CD4-positive, alpha-beta T cell (primary cell): ENCODE data around the gene GYS1. TPM values are rescaled to one million over a fixed set of nuclear protein-coding genes. Genes with fewer than 3 reads are reported as not detected.

Experiments used
- ATAC-seq: fragments of 200-7000 bp; cut with Tn5 transposase; one replicate; pipeline ENCODE4 v1.10.0; 2022; ENCODE audit warnings: mild to moderate bottlenecking; ENCODE audit not compliant: poor library complexity
- CTCF ChIA-PET: fragments of 350-600 bp; sonication (Branson Sonifier 250); formaldehyde crosslinking; loops from one replicate; lab custom pipeline; 2021; ENCODE audit warnings: antibody characterized with exemption, inconsistent platforms; lab: Charles Lee
- POLR2A ChIA-PET: fragments of 350-600 bp; sonication (Branson Sonifier 250); formaldehyde crosslinking; loops from one replicate; lab custom pipeline; 2021; ENCODE audit warnings: antibody characterized with exemption, inconsistent platforms; lab: Charles Lee
- DNase-seq, 14 experiments: peaks; one replicate each; pipeline ENCODE4 v3.0.0-alpha.2; 2013 to 2020; ENCODE audit warnings: mixed read lengths in 2 of 14
- H3K27ac ChIP-seq, 2 donors: one replicate each; pipeline versions ENCODE4 v1.5.1 to v1.7.0; 2013; ENCODE audit warnings: low read length in 2 of 2, low read depth in 1 of 2, mild to moderate bottlenecking in 1 of 2
- H3K27me3 ChIP-seq, 2 experiments: 1 replicate in 1 of 2; 2 replicates in 1 of 2; pipeline versions ENCODE4 v1.6.1 to v1.7.0; 2013; ENCODE audit warnings: low read length in 2 of 2, control low read depth in 1 of 2, mild to moderate bottlenecking in 1 of 2, moderate library complexity in 1 of 2; ENCODE audit not compliant: insufficient read depth in 2 of 2, control insufficient read depth in 1 of 2
- H3K36me3 ChIP-seq: one replicate; pipeline ENCODE4 v1.6.1; 2013; ENCODE audit warnings: low read length, control low read depth; ENCODE audit not compliant: insufficient read depth
- H3K4me1 ChIP-seq: one replicate; pipeline ENCODE4 v1.6.1; 2013; ENCODE audit warnings: low read length, control low read depth; ENCODE audit not compliant: insufficient read depth
- H3K4me3 ChIP-seq: one replicate; pipeline ENCODE4 v1.5.1; 2013; ENCODE audit warnings: mild to moderate bottlenecking, low read length, moderate library complexity
- H3K9me3 ChIP-seq, 2 experiments: 1 replicate in 1 of 2; 2 replicates in 1 of 2; pipeline versions ENCODE4 v1.6.1 to v1.7.0; 2013; ENCODE audit warnings: low read length in 2 of 2, mild to moderate bottlenecking in 2 of 2, control low read depth in 1 of 2, moderate library complexity in 1 of 2; ENCODE audit not compliant: control insufficient read depth in 1 of 2, insufficient read depth in 1 of 2
- H3K27ac Mint-ChIP-seq: one replicate; pipeline ENCODE4 v1.8.0; 2020; ENCODE audit warnings: mixed read lengths
- H3K27me3 Mint-ChIP-seq: one replicate; pipeline ENCODE4 v1.8.0; 2021; ENCODE audit warnings: mixed read lengths
- H3K36me3 Mint-ChIP-seq: one replicate; pipeline ENCODE4 v1.8.0; 2021; ENCODE audit warnings: low read depth, mixed read lengths
- H3K4me1 Mint-ChIP-seq: one replicate; pipeline ENCODE4 v1.8.0; 2021; ENCODE audit warnings: low read depth, mixed read lengths
- H3K4me3 Mint-ChIP-seq: one replicate; pipeline ENCODE4 v1.8.0; 2020; ENCODE audit warnings: mild to moderate bottlenecking, mixed read lengths
- H3K9me3 Mint-ChIP-seq: one replicate; pipeline ENCODE4 v1.8.0; 2020; ENCODE audit warnings: mixed read lengths
- CTCF ChIP-seq: fragments of 200-600 bp; IDR thresholded peaks from one replicate; pipeline ENCODE4 v1.8.0; 2022; ENCODE audit warnings: antibody characterized with exemption, mild to moderate bottlenecking
- intact Hi-C, 2 experiments: fragments of 100-400 bp; cut with DNase I in 1 of 2; cut with micrococcal nuclease in 1 of 2; formaldehyde crosslinking; loops; one replicate each; pipeline versions ENCODE4 v1.15.1 to v1.9.0; 2023 to 2025; cut with DNase I, micrococcal nuclease
- total RNA-seq, 174 experiments: library from RNA in 2 of 174; stranded (reverse) in 2 of 174; gene quantifications; one replicate each; pipeline ENCODE4 v1.2.3 and lab custom pipeline; 2021 to 2026

Gene GYS1
- total RNA-seq, 2 experiments from 2014 or later = 13.2 to 14.1 TPM

- Mint-ChIP-seq H3K4me1 (peaks cover 54% of the 10 kb centered on the region), H3K27ac (peak overlapping the region; percentile 97), H3K4me3 (peak overlapping the region; percentile 59), H3K36me3 (peaks cover 30% of the 10 kb centered on the region), H3K9me3 (no peaks in the 10 kb centered on the region), H3K27me3 (no peaks in the 10 kb centered on the region)
- TF ChIP-seq CTCF = no peak
- Histone ChIP-seq H3K4me3 (no peak overlapping the region), H3K27me3 (peaks cover 0 to 2% of the 10 kb centered on the region in 2 experiments), H3K4me1 (peaks cover 63% of the 10 kb centered on the region), H3K27ac (peak overlapping the region; percentile 55 to 58), H3K36me3 (peaks cover 11% of the 10 kb centered on the region), H3K9me3 (peaks cover 0 to 3% of the 10 kb centered on the region in 2 experiments)
- ATAC-seq (no peak), DNase-seq (peak in 8 of 14 experiments; percentile 20 to 73 (median 40))
- POLR2A ChIA-PET = interaction anchor here (0.7 to 1.5 kb wide), 6 partner anchors 9 to 599 kb away, joined by 3 to 5 read pairs (median 4); partner anchors contain the start of genes DHDH, PPP1R15A, RUVBL2 and TMEM143
- intact Hi-C loops = no loop called here
- CTCF ChIA-PET = interaction anchor here (1.0 to 1.1 kb wide), 2 partner anchors 8 to 31 kb away, joined by 3 to 5 read pairs; partner anchors contain the start of genes GYS1 and RUVBL2
These were observed 30.9 kb downstream of the GYS1 start for GRCh38 chr19:48962029-48962848.

- H3K4me1 ChIP-seq = peaks cover 58% of the 10 kb centered on the region
- H3K4me3 Mint-ChIP-seq = peak overlapping the region; percentile 59
- peak overlapping the region; percentile 55 to 58 for H3K27ac ChIP-seq
- H3K9me3 ChIP-seq = peaks cover 0 to 3% of the 10 kb centered on the region in 2 experiments
- DNase-seq (no peak), ATAC-seq (no peak)
- H3K4me1 Mint-ChIP-seq = peaks cover 58% of the 10 kb centered on the region
- no peaks in the 10 kb centered on the region for H3K9me3 Mint-ChIP-seq
- intact Hi-C loops = no loop called here
- ChIA-PET POLR2A (interaction anchor here (0.7 to 1.5 kb wide), 4 partner anchors 8 to 598 kb away, joined by 3 to 5 read pairs (median 4); partner anchors contain the start of genes PPP1R15A and TMEM143), CTCF (interaction anchor here (1.0 to 1.1 kb wide), 2 partner anchors 9 to 32 kb away, joined by 3 to 5 read pairs; partner anchors contain the start of genes GYS1 and RUVBL2)
- H3K36me3 ChIP-seq = peaks cover 7% of the 10 kb centered on the region
- no peak overlapping the region for H3K4me3 ChIP-seq
- no peak for TF ChIP-seq CTCF
- H3K27me3 ChIP-seq = peaks cover 0 to 2% of the 10 kb centered on the region in 2 experiments
- peaks cover 29% of the 10 kb centered on the region for H3K36me3 Mint-ChIP-seq
- no peaks in the 10 kb centered on the region for H3K27me3 Mint-ChIP-seq
- peak overlapping the region; percentile 97 for H3K27ac Mint-ChIP-seq
These were observed 31.5 kb downstream of the GYS1 start for GRCh38 chr19:48961673-48962028.

GRCh38 chr19:48961051-48961649, 32.0 kb downstream of the GYS1 start:
- CTCF ChIA-PET = interaction anchor here (1.1 kb wide), 1 partner anchor 10 kb away, joined by 5 read pairs; no protein-coding TSS in a partner anchor
- no peak overlapping the region for H3K27ac ChIP-seq

More at GRCh38 chr19:48961051-48961649, 32.0 kb downstream of the GYS1 start:
- peaks cover 59% of the 10 kb centered on the region for H3K4me1 Mint-ChIP-seq
- H3K27me3 Mint-ChIP-seq = no peaks in the 10 kb centered on the region
- ATAC-seq (no peak), DNase-seq (no peak)
- H3K27me3 ChIP-seq = peaks cover 0 to 2% of the 10 kb centered on the region in 2 experiments
- intact Hi-C loops = no loop called here
- peak overlapping the region; percentile 60 for H3K4me3 Mint-ChIP-seq
- no peak overlapping the region for H3K4me3 ChIP-seq
- POLR2A ChIA-PET = interaction anchor here (1.0 to 1.5 kb wide), 3 partner anchors 8 to 89 kb away, joined by 3 to 5 read pairs (median 4); partner anchors contain the start of gene PPP1R15A
- H3K9me3 Mint-ChIP-seq = no peaks in the 10 kb centered on the region
- H3K36me3 ChIP-seq = peaks cover 2% of the 10 kb centered on the region
- peaks cover 56% of the 10 kb centered on the region for H3K4me1 ChIP-seq
- TF ChIP-seq CTCF = no peak
- H3K27ac Mint-ChIP-seq = peak overlapping the region; percentile 76
- no peaks in the 10 kb centered on the region for H3K9me3 ChIP-seq
- H3K36me3 Mint-ChIP-seq = peaks cover 24% of the 10 kb centered on the region
